Medulla oblongata (tissue), 1 donor: ENCODE data around the gene LMNB1.
"Not testable (repeated sequence)": the region's sequence is repeated elsewhere in the genome, so short reads cannot be mapped to it uniquely, and the experiment has no call there.

ENCODE experiments used
- DNase-seq: peaks from one replicate; pipeline ENCODE4 v3.0.0-alpha.2; 2015; ENCODE audit errors: extremely low spot score

LMNB1 gene

GRCh38 chr5:126777975-126778674, 1.2 kb downstream of the LMNB1 start:
- DNase-seq, result peak; percentile 87

GRCh38 chr5:126778675-126779403, 1.9 kb downstream of the LMNB1 start:
- DNase-seq, result no peak

GRCh38 chr5:126780165-126780827, 3.4 kb downstream of the LMNB1 start:
- DNase-seq, result peak; percentile 86

GRCh38 chr5:126788409-126788808, 11.5 kb downstream of the LMNB1 start:
- not testable (repeated sequence) for DNase-seq

GRCh38 chr5:126793097-126793496, 16.2 kb downstream of the LMNB1 start:
- DNase-seq, result no peak

- not testable (repeated sequence) for DNase-seq
These were observed 16.7 kb downstream of the LMNB1 start for GRCh38 chr5:126793648-126794047.

GRCh38 chr5:126794157-126794828, 17.4 kb downstream of the LMNB1 start:
- DNase-seq, result no peak

- DNase-seq, result no peak
These were observed 22.8 kb downstream of the LMNB1 start for GRCh38 chr5:126799780-126800179.

- no peak for DNase-seq
These were observed 24.4 kb downstream of the LMNB1 start for GRCh38 chr5:126801174-126801991.

- no peak for DNase-seq
These were observed 25.0 kb downstream of the LMNB1 start for GRCh38 chr5:126801992-126802294.

GRCh38 chr5:126805063-126805462, 28.1 kb downstream of the LMNB1 start:
- DNase-seq, result no peak

GRCh38 chr5:126808521-126808988, 31.6 kb downstream of the LMNB1 start:
- DNase-seq, result peak; percentile 19

GRCh38 chr5:126809916-126810315, 33.0 kb downstream of the LMNB1 start:
- DNase-seq, result no peak

GRCh38 chr5:126810596-126811380, 33.9 kb downstream of the LMNB1 start:
- DNase-seq, result no peak

GRCh38 chr5:126811515-126812198, 34.7 kb downstream of the LMNB1 start:
- DNase-seq, result no peak

GRCh38 chr5:126812199-126812570, 35.2 kb downstream of the LMNB1 start:
- DNase-seq, result no peak

- not testable (repeated sequence) for DNase-seq
These were observed 36.9 kb downstream of the LMNB1 start for GRCh38 chr5:126813799-126814198.

GRCh38 chr5:126814721-126815404, 37.9 kb downstream of the LMNB1 start:
- DNase-seq, result no peak

GRCh38 chr5:126816649-126817048, 39.7 kb downstream of the LMNB1 start:
- no peak for DNase-seq
